Tibial nerve (tissue), 3 donors: ENCODE data around the gene PHC2.

Source experiments
- POLR2A ChIP-seq, 2 donors: fragments of 450-650 bp; IDR thresholded peaks; one replicate each; pipeline ENCODE4 v1.6.1; 2017; ENCODE audit warnings: antibody characterized with exemption in 2 of 2, mild to moderate bottlenecking in 2 of 2, moderate library complexity in 2 of 2
- TF ChIP-seq, protein P1 (sequence below), 5 experiments: fragments of 200-600 bp in 3 of 5; fragments of 450-650 bp in 2 of 5; sonication (generic) in 3 of 5; IDR thresholded peaks; one replicate each; pipeline ENCODE4 v1.5.1; 2016 to 2019; ENCODE audit warnings: antibody characterized with exemption in 5 of 5, mild to moderate bottlenecking in 3 of 5, moderate library complexity in 2 of 5

DNA sequence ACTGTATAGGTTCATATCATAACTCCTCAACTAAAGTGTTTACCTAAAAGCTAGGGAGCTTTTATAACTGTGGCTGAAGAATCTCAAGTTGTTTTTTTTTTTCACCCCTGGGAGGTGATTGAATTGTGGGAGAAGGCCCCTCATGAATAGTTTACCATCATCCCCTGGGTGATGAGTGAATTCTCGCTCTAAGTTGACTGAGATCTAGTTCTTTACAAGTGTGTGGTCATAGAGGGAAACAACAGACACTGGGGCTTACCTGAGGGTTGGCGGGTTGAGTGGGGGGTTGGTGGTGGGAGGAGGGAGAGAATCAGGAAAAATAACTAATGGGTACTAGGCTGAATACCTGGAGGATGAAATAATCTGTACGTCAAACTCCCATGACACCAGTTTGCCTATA lies 33.7 kb upstream of the PHC2 start:
- TF ChIP-seq, protein P1, sequence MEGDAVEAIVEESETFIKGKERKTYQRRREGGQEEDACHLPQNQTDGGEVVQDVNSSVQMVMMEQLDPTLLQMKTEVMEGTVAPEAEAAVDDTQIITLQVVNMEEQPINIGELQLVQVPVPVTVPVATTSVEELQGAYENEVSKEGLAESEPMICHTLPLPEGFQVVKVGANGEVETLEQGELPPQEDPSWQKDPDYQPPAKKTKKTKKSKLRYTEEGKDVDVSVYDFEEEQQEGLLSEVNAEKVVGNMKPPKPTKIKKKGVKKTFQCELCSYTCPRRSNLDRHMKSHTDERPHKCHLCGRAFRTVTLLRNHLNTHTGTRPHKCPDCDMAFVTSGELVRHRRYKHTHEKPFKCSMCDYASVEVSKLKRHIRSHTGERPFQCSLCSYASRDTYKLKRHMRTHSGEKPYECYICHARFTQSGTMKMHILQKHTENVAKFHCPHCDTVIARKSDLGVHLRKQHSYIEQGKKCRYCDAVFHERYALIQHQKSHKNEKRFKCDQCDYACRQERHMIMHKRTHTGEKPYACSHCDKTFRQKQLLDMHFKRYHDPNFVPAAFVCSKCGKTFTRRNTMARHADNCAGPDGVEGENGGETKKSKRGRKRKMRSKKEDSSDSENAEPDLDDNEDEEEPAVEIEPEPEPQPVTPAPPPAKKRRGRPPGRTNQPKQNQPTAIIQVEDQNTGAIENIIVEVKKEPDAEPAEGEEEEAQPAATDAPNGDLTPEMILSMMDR (IDR thresholded peaks at IDR 0.05), result no peak
- TF ChIP-seq POLR2A (IDR thresholded peaks at IDR 0.05), result no peak
